Thyroid gland (tissue), 4 donors: ENCODE measurements around the gene DDX42.
A peak's percentile ranks its signal among the peaks of the same experiment; 100 is the strongest.

Experiments
- POLR2A ChIP-seq, 2 donors: fragments of 450-650 bp; IDR thresholded peaks; one replicate each; pipeline ENCODE4 v1.6.1; 2017; ENCODE audit warnings: antibody characterized with exemption in 2 of 2, mild to moderate bottlenecking in 2 of 2, moderate library complexity in 1 of 2
- TF ChIP-seq, protein P1 (sequence below), 6 experiments: fragments of 200-600 bp in 3 of 6; fragments of 450-650 bp in 3 of 6; sonication (generic) in 3 of 6; IDR thresholded peaks; one replicate each; pipeline ENCODE4 v1.5.1; 2016 to 2019; ENCODE audit warnings: antibody characterized with exemption in 6 of 6, mild to moderate bottlenecking in 2 of 6, inconsistent platforms in 1 of 6, moderate library complexity in 1 of 6

DNA sequence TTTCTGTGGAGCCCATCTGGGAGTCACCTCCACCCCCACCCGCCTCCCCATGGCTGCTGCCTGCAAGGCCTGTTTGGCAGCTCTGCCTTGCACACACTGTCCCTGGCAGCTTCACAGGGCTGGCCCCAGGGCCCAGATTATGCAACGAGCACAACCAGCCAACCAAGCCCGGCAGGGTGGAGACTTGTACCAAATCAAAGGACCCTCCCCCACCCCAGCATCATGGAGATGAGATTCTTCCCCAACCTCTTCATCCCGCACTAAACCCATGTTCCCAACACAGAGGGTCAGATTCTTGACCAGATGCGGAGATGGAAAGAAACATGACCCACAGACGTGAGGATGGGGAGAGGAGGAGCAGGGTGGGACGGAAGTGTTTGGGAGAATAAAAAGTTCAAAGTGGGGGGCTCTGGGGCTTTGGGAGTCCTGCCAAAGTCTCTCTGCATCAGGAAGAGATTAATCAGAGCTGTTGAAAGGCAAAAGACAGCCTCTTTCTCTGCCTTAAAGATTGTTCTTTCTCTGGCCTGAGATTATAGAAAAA lies 64.7 kb downstream of the DDX42 start:
- TF ChIP-seq POLR2A (IDR thresholded peaks at IDR 0.05), result peak in 1 of 2 donors; percentile 44
- TF ChIP-seq, protein P1, sequence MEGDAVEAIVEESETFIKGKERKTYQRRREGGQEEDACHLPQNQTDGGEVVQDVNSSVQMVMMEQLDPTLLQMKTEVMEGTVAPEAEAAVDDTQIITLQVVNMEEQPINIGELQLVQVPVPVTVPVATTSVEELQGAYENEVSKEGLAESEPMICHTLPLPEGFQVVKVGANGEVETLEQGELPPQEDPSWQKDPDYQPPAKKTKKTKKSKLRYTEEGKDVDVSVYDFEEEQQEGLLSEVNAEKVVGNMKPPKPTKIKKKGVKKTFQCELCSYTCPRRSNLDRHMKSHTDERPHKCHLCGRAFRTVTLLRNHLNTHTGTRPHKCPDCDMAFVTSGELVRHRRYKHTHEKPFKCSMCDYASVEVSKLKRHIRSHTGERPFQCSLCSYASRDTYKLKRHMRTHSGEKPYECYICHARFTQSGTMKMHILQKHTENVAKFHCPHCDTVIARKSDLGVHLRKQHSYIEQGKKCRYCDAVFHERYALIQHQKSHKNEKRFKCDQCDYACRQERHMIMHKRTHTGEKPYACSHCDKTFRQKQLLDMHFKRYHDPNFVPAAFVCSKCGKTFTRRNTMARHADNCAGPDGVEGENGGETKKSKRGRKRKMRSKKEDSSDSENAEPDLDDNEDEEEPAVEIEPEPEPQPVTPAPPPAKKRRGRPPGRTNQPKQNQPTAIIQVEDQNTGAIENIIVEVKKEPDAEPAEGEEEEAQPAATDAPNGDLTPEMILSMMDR (IDR thresholded peaks at IDR 0.05), result no peak
